Activated CD4-positive, alpha-beta T cell treated with anti-CD3 and anti-CD28 coated beads, Interleukin-2, amount 50 U/mL, for 48 hours (primary cell): ENCODE measurements around the gene ABLIM1.

Experiments
- DNase-seq, 2 experiments: peaks; one replicate each; pipeline ENCODE4 v3.0.0-alpha.2; 2020

Gene ABLIM1

DNA sequence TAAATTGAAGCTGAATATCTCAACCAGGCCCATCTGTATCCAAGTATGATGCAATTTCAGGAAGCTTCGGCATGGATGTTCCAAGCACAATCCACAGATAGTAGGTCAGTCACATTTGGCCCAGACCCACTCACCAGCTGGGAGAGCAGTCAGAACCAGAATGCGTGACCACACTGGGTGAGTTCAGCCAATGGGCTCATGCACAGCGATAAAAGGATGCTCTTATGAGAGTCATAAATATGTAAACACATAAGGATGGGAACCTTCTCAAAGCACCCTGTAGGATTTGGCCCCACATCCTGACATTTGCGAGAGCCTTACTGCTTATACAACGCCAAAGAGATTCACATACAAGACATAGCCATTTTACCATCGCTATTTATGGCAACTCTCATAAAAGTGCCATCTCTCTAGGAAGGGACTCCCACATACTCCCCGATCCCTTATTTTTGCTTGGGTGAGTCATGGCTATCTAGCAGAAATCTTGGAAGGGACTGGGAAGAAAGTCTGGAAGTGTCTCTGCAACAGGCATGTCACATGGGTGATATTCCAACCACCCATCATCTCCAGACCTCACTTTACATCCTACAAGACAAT, 256.8 kb downstream of the ABLIM1 start:
- no peak for DNase-seq

DNA sequence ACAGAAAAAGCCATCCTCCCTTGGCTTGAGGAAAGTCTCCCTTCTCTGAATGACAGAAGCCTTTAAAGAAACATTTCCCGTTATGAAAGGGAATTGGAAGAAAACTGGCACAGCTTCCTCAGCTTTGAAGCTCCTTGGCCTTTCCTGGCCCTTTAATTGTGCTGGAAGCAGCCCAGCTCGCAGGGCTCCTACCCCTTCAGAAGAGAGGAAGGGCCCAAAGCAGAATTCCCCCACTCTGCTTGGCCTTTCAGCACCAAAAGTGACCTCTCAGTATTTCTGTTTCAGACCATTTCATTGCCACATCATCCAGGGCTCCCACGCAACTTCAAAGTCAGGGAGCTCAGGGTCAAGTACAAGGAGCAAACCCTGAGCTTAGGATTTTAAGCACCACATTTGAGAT, 258.0 kb downstream of the ABLIM1 start:
- no peak for DNase-seq

DNA sequence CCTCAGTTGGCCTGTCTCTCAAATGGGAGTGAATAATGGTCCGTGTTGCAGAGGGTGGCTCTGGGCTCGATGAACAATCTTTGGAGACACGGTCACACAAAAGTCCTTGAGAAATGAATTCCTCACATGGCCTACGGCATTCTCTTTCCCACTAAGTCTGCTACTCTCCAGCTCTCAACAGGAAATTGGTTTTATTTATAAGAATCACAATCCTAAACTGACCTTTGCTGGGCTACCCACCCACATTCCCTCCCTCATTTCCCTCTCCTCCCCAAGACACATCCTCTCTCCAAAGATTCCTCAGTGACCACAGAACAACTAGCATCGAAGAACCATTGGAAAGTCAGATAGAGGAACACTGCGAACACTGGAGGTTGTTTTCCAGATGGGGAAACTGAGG, 258.5 kb downstream of the ABLIM1 start:
- no peak for DNase-seq

DNA sequence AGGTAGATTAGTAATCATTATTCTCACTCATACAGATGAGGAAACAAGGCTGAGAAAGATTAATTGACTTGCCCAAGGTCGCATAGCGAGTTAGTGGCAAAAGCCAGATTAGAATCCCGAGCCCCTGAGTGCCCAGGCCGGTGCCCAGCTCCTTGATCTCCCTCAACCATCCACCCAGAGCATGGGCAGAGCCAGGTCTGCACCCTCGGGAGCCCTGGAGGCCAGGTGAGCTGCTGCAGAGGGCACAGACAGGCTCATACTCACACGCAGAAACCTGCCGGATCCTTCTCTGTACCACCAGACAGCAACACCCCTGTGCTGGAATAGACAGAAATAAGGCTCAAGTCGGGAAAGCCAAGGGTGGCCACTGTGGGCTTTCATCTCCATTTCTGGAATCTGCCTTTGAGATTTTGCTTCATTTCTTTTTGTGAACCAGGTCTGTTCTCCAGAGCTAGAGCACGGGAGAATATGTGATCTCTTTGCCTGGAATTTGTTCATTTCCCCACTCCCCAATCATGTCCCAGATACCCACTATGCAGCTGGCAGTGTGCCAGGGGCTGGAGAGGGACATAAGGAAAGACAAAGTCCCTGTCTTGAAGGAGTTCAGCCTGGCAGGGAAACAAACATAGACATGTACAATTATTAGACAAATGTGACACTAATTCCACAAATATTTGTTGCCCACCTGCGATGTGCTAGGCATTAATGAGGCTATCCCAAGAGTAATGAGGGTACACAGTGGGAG, 259.3 kb downstream of the ABLIM1 start:
- no peak for DNase-seq

DNA sequence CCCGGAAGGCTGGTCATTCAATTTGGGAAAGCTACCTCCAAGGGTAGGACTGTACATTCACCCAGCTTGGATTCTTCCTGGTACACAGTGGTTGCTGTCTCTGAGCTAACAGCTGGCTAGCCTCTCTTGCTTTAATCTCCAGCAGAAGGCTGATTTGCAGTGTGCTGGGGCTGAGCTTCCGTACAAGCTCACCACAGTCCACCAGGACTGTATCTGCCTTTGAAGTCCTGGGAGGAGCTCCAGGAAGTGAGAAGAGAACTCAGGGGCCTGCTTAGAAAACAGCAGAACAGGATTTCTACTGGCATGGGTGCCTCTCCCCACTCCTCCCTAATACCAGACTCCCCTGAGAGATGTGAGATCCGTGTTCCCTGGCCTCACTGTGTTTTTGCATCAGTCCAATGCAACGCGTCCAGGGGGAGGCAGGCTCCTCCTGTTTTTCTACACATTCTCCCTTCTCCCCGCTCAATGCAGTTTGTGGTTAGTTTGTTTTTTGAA, 260.4 kb downstream of the ABLIM1 start:
- no peak for DNase-seq

DNA sequence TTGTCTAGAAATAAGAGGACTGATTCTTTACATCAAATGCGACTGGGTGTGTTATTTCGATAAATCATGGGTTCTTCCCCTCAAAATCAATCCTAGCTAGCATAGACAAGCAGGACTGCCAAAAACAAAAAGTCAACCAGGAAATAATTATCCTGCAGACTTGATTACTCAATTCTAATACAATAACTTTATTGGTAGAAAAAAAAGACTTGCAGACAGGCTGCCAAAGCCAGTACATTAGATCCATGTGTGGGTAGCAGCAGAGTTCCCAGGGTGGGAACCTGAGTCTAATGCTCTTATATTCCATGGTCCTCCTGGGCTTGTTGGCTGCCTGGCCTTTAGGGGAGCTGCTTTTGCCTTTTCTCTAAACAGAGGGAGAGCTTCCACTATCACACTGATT, 261.6 kb downstream of the ABLIM1 start:
- no peak for DNase-seq

DNA sequence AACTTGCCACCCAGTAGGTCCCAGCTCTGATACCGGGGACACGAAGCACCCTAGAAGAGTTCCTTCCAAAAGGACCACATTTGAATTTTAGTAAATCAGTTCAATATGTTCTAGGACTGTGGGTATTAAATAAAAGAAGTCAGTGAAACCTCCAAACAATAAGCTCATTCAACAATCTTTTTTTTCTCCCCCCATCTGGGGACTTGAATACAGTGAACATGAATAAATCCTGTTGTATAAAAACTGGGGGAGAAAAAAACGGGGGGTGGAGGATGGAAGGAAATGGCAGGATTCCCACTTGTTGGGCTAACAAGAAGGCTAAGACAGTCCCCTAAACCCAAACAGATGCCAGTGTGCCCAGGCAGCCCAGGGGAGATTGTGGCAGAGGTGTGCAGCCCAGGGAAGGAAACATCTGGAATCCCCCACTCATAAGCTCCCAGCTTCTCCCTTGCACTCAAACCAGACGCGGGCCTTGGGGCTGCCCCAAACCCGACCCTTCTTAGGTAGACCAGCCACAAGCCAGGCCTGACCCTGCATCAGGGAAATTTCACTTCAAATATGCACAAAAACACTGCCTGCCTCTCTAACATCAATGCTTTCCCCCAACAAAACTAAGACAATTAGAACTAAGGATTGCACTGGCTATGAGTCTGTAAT, 262.6 kb downstream of the ABLIM1 start:
- no peak for DNase-seq

DNA sequence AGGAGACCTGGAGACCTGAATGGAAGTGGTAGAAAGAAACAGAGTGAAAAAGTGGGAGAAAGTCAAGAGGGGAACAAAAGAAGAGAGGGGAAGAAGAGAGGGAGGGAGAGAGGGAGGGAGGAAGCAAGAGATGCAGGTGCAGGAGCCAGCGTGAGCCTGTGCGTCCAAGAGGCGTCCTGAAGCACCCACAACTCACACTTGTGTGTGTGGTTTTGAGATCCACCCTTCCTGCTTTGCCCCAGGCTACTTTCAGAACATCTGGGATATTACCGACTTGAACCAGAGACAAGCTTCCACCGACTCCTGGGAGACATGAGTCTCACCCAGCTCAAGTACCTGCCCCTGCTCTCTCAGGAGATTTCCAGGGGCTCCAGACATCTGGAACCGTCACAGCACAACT, 263.5 kb downstream of the ABLIM1 start:
- DNase-seq, result no peak

DNA sequence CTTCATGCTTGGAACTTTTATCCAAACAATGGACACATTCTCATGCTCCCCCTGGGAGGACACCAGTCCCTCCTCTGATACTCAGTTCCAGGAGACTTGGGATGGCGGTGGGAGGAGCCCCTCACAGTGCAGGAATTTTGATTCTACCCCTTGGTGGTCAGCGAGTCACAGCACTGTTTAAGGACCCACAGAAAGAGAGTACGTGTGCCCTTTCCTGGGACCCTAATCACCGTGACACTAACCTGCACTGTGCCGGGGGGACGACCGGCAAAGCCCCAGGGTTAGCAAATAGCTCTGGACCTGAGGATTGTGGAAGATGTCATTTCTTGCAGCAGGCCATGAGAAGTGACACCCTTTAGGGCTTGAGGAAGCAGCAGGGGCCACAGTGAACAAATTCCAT, 264.2 kb downstream of the ABLIM1 start:
- no peak for DNase-seq

DNA sequence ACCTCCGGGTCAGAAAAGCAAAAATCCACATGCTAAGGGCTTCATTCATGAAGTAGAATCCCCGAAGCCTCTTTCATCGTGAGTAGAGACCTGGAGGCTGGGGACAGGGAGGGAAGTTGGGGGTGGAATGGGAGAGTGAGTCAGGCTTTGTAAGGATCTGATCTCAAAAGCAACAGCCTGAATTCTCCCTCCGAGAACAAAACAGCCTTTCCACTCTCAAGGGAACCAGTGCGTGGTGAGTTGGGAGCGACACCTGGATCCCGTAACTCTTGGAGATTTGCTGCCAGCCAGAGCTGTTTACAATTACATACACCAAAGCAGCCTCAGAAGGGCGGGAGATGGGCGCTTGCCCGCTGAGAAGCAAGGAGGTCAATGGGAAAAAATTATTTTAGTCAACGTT, 264.6 kb downstream of the ABLIM1 start:
- no peak for DNase-seq

DNA sequence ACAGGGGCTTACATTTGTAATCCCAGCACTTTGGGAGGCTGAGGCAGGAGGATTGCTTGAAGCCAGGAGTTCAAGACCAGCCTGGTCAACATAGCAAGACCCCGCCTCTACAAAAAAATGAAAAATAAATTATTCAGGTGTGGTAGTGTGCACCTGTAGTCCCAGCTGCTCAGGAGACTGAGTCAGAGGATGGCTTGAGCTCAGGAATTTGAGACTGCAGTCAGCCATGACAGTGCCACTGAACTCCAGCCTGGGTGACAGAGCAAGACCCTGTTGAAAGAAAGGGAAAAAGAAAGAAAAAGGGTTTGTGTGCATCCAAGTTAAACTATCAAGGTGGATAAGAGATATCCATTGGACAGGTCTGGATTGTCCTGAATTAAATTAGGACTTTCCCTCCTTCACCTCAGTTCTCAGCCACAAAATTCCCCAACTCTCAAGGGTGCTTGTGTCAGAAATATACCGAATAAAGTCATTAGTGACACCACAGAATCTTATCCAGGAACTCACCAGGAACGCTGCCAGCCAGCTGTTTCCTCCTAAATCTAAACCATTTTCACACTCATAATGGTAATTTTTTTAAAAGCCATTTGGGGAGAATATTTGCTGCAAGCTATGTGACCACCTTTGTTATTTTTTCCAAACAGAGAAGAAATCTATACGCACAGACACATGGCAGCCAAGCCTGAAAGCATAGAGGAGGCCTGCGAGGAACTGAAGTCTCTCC, 265.8 kb downstream of the ABLIM1 start:
- no peak for DNase-seq

DNA sequence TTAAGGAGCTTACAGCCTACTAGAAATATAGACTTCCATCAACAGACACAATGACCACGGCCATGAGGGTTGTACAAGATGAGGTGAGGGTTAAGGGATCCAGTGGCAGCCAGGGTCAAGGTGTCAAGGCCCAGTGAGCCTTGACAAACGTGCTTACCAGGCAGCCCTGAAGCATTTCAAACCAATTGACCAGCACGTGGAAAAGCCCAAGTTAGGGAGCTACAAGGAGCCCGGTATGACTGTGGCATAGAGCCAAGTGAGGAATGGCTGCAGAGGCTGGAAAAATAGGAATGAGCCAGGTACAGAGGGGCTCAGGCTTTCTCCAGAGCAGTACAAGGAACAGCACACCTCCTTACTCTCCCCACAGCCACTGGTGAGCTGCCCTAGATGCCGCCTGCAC, 266.5 kb downstream of the ABLIM1 start:
- no peak for DNase-seq

DNA sequence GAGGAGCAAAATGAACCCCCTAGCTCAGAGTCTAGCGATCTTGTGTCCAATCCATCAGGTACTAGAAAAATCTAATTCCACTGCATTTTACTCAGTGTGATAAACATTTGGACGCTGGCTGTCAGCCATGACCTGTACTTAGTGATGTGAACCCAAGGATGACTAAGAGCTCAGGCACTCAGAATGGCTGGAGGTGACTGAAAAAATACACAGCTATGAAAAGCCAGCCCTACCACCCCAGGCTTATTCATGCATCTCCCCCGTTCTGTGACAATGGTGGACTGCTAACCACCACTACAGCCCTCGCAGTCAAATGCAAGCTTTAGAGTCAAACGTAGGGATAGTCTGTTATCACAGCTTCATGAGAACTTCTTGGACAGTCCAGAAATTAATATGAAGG, 268.6 kb downstream of the ABLIM1 start:
- DNase-seq, result no peak

DNA sequence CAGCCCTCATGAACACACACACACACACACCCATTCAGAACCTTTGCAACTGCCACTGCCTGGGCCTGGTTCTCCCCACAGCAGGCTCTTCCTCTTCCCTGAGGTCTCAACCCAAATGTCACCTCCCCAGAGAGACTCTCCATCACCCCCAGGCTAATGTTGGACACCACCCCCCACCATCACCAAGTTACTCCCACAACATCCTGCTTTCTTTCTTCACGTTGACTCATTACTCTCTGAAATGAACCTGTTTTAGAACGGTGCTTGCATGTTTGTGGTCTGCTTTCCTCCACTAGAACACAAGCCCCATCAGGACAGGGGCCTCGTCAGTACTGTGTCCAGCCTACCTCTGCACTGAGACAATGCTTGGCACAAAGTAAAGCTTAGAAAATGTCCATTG, 269.8 kb downstream of the ABLIM1 start:
- no peak for DNase-seq

DNA sequence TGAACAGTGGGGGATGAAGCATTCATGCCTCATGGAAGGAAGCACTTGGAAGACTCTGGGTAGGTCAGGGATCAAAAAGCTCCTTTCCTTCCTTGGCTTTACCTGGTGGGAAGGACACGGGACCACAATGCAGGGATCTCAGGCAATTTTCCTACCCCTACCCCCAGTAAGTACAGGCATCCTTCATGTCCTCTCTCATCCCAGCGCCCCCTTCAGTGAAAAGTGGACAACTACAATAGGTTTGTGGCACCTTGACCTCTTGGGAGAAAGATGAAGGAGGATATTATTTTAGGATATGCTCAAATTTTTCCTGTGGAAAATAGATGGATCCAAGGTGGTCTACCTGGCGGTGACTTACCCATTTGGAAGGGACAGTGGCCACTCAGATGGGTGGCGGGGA, 270.3 kb downstream of the ABLIM1 start:
- DNase-seq, result no peak

DNA sequence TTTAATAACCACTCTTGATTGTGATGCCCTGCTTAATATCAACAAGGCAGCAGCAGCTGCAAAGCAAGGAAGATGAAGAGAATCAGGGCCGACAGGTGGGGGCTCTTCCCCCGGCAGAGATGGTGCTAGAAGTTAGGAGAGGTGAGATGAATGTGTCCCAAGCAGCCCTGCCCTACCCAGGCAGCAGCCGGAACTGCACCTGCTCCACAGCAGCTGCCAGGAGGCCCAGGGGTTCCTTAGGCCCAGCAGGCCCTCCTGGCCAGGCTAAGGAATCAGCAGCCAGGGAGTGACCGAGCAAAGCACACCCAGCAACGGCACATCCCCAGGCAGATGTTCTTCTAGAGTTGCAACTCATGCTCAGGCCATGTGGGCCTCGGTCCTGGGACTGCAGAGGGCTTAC, 271.6 kb downstream of the ABLIM1 start:
- no peak for DNase-seq

DNA sequence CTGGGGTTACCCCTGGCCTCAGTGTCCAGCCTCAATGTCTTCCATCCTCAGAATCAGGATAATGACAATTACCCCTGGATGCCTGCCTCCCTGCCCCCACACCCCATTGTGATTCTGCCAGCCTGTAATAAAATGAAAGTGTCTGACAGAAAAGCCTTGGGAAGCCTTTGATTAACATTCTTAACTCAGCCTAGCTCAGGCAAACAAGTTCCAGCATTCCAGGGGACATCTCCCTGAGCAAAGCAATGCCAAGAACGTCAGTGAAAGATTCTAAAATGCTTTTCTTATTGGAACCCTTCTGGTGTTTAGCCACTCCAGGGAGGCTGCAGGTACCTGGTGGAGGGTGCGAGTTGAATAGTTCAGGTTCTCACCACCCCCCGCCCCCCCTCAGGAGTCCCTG, 272.5 kb downstream of the ABLIM1 start:
- no peak for DNase-seq

DNA sequence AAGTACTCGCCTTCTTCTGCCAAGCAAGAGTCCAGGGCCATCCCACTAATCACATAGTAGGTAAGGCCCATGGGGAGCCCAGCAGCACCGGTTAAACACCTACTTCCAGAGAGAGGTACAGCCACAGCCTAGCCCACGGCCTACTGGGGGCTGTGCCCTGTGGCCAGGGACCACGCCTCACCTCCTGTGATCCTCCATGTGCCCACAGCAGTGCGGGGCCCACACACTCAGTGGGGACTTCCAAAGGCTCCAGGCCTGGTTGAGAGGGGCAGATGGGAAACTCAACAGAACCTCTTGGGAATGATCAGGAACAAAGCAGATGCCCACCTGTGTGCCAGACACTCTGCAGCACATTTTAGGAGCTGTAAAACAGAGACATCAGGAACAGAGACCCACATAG, 273.5 kb downstream of the ABLIM1 start:
- no peak for DNase-seq

DNA sequence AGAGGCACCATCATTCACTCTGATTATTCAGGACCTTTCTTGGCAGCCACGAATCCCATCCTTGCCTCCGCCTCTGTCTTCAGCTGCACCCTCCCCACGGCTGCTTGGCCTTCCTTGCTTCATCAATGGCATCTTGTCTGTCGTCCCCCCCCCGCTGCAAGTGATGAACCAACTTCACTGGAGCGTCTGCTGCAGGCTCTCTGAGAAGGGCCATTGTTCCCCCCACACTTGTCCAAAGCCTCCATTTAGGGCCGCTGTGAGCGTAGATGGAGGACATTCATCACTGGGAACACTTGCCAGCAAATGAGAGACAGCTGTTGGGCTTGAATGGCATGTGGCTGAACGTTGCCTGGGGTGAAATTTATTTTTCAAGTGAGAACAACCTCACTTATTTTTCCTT, 273.9 kb downstream of the ABLIM1 start:
- DNase-seq, result no peak
